GM11168 (cell line): ENCODE measurements around the gene GOSR1.
"Not testable (repeated sequence)": the region's sequence is repeated elsewhere in the genome, so short reads cannot be mapped to it uniquely, and the experiment has no call there.

ENCODE experiments used
- in situ Hi-C: fragments of 300-500 bp; cut with MboI; formaldehyde crosslinking; loops from one replicate; pipeline ENCODE4 v1.12.0; 2022; ENCODE audit warnings: low sequenced_read_pairs; ENCODE audit not compliant: unreplicated experiment

The GOSR1 gene

DNA sequence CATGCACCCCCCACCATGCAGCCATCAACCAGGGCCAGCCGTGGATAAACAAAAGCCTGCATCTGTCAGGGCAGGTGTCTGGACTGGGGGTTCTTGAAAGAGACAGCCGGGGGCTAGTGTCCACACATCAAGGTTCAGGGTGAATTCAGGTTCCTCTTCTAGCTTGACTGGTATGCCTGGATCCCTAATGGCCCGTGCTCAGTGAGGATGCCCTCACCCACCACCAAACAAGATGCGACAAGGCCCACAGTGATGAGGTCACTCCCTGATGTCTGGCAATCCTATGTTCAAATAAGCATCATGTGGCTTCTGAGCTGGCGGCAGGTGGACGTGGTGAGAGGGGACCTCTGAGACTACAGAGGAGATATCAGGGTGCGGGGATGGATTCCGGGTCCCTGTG is 64.6 kb downstream of the GOSR1 start:
- in situ Hi-C loops: no loop called here

DNA sequence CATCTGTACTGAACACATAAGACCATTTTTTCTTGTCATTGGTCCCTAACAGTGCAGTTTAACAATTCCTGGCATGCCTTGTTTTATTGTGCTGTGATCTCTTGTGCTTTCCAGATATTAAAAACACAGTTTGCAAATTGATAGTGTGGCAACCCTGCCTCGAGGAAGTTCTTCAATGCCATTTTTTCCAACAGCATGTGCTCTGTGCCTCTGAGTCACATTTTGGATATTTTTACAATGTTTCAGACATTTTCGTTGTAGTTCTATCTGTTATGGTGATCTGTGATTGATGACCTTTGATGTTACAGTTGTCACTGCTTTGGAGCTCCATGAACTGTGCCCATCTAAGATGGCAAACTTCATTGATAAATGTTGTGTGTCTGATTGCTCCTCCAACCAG is 66.2 kb downstream of the GOSR1 start:
- in situ Hi-C loops: no loop called here

DNA sequence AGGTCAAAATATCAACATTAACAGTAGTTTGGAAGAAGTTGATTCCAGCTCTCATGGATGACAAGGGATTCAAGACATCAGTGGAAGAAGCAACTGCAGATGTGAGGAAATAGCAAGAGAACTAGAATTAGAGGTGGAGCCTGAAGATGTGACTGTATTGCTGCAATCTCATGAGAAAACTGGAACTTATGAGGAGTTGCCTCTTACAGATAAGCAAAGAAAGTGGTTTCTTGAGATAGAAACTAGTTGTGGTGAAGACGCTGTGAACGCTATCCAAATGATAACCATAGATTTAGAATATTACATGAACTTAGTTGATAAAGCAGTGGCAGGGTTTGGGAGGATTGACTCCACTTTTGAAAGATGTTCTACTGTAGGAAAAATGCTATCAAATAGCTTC is 67.8 kb downstream of the GOSR1 start:
- in situ Hi-C loops: no loop called here

DNA sequence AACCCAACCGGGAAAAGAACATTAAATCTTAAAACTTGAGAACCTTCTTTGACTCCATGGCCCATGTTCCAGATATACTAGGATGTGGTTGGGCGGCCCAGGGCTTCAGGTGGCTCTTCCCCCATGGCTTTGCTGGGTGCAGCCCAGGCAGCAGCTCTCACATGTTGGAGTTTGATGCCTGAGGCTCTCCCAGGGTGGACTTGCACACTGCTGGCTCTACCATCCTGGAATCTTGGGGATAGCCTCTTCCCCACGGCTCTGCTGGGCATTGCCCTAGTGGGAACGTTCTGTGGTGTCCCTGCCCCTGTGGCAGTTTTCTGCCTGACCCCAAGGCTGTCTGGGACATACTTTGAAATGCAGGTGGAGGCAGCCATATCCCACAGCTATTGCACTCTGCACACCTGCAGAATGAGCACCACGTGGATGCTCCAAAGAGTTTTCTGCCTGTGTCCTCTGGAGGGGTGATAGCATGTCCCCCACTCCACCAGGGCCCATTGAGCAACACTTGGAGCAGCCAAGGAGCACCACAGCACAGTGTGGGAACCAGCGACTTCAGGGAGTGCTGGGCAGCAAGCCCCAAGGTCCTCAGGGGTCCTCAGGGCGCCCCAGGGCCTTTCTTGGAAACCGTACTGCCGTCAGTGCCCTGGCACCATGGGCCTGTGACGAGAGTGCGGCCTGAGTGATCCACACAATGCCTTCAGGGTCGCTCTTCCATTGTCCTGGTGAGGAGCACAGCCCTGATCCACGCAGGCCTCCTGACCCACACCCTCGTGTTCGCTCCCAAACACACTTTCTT is 70.8 kb downstream of the GOSR1 start:
- in situ Hi-C loops: no loop called here

DNA sequence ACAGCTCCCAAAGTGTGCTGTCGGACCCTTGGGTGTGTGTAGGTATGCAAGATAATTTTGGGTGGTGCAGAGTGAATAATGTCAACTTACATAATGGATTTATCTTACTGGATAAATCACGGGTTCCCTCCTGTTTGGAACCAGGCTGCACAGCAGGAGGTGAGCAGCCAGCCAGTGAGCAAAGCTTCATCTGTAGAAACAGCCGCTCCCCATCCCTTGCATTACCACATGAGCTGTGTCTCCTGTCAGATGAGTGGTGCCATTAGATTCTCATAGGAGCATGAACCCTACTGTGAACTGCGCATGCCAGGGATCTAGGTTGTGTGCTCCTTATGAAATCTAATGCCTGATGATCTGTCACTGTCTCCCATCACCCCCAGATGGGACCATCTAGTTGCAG is 72.0 kb downstream of the GOSR1 start:
- in situ Hi-C loops: not testable (repeated sequence)

DNA sequence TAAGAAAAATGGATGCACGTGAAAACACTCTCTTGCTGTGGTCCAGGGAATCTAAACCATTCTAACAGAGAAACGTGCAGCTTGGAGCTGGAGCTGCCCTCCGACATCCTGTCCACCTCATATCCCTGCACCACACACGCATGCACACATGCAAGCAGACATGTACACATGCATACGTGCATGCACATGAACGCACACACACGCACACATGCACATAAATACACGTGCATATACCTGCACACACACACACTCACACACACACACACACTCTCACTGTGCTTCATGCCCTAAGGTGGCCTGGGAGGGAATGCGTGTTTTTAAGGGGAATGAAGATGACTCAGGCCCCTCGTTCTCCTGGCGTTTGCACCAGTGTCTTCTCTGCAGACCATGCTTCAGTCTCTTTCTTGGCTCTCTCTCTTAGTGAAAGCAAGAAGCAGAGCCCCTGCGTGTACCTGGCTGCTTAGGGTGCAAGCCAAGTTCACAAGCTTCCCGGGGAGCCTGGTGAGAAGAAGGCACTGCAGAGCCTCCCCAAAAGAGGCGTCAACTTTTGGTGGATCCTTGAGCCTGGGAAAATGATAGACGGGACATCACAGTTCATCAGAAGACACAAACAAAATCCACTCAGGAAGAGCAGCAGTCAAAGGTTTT is 72.8 kb downstream of the GOSR1 start:
- in situ Hi-C loops: no loop called here

DNA sequence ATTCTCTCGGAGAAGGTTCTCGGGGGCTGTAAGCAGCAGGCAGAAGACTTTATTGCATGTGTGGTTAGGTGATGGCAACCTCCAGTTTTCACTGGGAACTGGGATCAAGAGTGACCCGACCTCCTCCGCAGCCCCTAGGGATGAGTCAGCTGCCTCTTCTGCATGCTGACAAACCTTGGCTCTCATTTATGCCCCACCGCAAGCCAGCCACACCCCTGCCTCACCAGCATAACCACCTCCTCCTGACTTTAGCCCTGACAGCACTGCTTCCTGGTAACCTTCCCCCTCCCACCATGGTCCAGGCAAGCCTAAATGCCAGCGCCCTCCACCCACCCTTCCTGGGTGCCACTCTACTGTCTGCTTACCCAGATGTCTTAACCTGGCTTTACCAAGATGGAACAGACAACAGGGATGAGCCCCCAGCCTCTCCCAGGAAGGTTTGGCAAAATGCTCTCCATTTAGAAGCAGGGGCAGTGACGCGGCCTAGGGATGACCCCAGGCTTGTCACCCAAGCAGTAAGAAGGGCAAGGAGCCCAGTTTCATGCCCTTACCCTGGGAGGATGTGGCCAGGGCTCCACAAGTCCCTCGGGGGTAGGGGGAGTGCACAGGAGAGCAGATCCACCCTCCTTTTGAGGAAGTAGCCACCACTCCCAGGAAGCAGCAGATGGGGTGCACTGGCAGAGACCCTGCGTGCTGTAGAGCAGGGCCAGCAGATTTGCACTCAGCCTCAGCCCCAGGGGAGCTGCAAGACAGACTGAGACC is 73.5 kb downstream of the GOSR1 start:
- in situ Hi-C loops: no loop called here

DNA sequence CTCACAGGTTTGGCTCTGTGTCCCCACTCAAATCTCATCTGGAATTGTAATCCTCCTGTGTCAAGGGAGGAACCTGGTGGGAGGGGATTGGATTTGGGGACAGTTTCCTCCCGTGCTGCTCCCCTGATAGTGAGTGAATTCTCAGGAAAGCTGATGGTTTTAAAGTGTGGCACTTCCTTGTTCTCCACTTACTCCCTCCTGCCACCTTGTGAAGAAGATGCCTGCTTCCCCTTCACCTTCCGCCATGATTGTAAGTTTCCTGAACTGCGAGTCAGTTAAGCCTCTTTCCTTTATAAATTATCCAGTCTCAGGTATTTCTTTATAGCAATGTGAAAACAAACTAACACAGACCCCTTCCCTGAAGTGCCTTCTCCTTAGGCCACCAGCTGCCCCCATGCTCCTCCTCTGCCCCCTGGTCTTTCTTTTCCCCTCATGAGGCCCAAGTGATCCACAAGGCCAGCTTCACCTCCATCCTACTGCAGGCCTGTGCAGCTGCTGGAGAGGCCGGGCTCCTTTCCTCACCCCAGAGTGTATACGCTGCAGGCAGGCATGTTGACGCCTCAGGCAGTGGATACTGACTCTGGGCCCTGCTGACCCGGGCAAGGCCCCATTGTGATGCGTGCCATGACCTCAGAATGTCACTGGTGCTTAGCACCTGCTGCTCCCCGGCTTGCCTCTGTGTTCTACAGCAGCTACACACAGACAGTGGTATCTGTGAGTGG is 74.2 kb downstream of the GOSR1 start:
- in situ Hi-C loops: not testable (repeated sequence)

DNA sequence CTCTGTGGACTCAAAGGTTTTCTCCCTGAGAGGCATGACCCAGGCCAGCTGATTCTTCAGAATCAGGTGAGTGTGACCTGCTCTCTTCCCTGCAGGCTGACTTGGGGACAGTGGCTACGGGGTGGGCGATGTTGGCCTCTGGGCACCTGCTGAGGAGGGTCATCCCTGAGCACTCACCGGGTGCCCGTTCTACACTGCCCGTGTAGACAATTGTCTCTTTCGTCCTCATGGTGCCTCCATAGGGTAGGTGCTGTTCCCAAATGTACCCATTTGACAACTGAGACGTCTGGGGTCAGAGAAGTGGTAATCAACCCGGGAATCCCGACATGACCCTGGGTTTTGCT is 74.8 kb downstream of the GOSR1 start:
- in situ Hi-C loops: no loop called here

DNA sequence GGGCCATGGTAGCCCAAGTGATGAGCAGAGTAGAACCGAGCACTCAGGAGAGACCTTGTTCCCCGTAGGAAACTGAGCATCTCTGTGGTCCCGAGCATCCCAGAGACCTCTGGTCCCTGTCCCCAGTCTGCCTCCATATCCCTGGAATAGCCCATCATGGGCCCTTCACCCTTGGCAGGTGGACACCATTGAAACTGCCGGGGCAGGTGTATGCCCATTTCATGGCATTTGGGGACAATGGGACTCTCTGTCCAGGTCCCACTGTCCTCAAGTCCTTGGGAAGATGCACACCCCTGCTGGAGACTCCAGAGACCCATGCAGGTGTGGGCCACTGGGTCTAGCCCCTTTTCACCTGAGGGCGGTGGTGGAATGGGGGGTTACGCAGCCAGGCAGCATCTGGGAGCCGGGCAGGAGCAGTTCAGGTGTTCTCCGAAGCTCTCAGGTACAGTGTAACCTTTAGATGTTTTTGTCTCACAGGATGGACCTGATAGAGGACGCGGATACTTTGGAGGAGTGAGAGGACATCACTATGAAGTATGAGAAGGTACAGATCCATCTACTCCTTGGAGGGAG is 75.9 kb downstream of the GOSR1 start:
- in situ Hi-C loops: no loop called here

DNA sequence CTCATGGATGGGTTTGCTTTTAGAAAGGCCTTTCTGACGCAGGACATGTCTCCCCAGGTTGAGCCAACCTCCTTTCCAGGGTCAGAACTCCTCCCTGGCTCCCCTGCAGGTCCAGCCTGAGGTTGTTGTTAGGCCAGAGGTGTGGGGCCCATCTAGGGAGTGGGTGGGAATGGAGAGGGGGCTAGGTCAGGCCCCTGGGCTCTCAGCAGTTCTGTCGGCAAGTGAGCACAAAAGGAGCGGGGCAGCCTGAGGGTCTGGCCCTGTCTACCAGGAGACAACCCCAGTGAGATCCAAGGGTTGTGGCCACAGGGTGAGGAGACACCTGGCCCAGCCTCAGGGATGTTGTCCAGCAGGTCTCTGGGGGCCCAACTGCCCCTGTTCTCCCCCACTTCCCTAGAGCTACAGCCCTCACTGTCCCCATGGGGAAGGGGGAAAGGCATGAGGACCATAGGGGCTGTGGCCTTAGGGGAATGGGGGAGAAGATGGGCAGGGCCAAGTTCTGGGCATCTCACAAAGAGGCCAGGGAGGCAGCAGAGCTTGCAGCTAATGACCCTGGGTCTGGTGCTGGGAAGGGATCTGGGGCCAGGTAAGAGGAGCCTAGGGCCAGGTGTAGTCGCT is 76.7 kb downstream of the GOSR1 start:
- in situ Hi-C loops: not testable (repeated sequence)

DNA sequence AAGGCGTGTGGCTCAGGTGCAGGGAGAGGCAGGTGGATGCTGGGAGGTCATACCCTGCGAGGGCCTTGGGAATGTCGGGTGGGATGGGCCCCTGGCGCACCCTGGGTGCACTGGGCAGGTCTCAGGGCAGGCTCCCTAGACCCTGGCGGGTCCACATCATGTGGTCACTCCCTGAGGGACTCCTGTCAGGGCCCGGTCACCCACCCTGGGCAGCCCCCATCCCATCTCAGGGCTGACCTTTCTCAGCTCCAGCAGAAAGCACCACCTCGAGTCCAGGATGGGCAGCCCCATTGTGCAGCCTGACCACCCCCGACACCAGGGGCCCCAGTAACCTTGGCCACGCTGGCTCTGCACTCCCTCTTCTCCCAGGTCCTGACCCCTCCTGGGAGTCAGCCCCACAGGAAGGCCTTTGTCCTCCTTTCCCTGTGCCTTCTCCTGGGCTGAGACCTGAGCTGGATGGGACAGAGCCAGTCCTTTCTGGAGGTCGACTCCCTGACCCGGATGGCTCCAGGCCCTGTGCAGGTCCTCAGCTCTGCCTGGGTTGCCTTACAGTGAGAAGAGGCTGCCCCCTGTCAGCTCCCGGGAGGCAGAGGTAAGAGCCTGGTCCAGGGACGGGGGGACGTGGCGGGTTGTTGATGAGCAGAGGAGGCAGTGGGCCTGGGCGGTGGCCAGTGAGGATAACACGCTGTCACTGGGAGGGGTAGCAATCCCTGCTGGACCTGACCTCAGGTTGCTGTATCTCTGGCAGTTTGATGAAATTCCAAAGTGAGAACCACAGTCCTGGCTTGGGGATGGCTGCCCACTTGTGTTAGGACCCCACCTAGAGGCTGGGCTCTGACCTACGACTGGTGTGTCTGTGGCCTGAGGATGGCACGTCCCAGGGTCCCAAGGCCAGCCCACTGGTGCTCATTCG is 77.9 kb downstream of the GOSR1 start:
- in situ Hi-C loops: no loop called here

DNA sequence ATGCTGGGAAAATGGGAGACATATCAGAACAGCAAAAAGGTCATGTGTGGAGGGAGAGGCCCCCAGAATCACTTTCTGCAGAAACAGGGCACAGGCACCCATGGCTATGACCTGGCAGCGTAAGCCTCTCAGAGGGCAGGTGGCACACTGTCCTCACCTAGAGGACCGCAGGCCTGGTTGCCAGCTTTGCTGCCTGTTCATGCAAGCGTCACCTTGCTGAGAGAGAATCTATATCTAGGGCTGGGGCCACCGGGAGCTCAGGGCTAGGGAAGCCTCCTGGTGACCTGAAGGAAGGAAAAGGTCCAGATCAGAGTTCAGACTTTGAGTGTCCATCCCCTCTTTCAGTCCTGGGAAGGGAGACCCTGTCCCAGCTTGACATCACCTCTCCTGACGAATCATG is 78.7 kb downstream of the GOSR1 start:
- in situ Hi-C loops: no loop called here

DNA sequence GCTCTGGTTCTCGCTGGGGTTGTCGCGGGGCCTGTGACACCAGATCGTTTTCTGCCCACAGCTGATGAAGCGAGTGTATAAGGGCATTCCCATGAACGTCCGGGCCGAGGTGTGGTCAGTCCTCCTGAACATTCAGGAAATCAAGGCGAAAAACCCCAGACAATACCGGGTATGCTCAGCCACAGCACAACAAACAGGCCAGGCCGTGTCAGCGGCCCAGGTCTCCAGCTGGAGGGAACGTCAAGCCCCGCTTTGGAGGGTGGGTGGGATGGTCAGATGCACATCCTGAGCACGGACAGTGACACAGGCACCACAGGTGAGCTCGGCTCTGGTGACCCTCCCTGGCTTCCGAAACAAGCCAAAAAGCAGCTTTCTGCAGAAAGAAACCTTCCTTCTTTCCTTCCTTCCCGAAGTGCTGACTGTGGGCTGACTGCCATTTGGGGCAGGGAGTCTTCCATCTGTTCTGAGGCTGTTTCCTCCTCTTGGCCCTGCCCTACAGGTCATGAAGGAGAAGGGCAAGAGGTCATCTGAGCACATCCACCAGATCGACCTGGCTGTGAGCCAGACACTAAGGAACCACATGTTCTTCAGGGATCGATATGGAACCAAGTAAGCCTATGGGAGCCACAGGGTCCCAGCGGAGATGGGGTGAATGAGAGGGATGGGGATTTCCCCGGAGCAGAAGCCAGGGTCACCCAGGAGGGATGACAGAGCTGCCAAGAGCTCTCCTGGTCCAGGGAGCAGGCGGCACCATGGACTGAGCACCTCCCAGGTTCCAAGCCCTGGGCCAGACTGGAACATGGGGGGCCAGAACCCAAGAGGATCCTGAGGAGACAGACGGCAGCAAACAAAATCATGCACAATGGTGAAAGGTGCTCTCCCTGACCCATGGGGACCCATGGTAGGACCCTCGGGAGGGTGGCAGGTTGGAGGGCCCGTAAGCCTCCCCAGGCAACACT is 79.4 kb downstream of the GOSR1 start:
- in situ Hi-C loops: no loop called here

DNA sequence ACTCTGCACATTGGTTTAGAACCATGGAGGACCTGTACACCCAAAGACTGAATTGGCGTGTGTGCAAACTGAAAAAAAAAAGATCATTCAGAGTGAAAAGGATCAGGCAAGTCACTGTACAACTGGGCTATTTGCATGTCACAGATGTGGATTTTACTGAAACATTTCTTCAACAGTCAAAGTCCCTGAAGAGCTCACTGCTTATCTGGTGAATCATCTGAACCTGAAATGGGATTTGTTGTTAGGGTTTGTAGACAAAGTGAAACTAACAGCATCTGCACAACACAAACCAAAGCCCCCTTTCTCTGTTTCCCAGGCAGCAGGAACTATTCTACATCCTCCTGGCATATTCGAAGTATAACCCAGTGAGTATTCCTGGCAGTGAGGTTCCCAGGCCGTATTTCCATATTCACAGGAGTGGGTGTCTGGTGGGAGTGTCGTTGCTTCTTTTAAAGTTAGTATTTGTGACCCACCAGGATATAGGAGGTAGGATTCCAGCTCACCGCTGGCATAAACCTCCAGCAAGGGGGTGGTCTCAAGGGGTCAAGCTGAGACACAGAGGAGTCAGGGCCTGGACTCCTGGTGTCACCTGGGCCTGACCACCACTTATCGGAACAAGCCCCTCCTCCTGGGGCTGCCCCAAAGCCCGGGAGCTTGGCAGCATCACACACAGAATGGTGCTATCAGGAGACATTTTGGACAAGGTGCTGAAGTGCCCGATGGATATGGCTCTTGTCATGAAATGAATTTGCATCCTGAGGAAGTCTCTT is 80.9 kb downstream of the GOSR1 start:
- in situ Hi-C loops: no loop called here

DNA sequence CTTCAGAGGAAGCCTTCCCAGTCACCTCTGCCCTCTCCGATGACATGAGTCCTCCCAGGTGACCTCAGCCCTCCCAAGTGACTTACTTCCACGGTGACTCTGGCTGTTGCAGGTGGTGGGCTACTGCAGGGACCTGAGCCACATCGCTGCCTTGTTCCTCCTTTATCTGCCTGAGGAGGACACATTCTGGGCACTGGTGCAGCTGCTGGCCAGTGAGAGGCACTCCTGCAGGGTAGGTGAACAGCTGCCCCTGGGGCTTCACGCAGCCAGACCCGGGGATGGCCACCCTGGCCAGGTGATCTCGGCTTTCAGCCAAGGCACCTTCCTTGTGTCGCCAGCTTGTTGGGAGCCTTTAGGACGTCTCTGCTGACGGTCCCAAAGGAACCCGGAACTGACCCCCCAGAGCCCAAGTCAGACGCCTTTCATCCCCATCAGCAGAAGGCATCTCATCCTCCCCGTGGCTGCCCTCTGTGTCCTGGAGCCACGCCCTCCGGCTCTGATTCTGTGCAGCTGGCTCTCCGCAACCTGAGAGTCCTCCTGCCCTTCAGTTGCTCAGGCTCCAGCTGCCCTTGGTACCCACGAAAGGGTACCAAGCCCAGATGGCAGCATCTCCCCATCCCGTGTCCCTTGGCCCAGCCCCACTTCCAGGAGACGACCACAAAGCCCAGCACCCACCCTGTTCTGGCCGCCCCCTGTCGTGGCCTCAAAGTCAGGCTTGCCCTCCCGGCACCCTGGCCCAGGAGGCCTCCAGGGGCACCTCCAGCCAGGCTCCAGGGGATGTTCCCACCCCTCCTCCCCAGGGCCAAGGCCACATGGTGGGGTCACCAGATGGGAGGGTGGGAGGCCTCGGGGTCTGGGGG is 81.7 kb downstream of the GOSR1 start:
- in situ Hi-C loops: no loop called here
